CD8-positive, alpha-beta memory T cell (primary cell): ENCODE measurements around the gene EFCAB6. TPM values are rescaled to one million over a fixed set of nuclear protein-coding genes. Genes with fewer than 3 reads are reported as not detected.

Source experiments
- CTCF ChIA-PET: fragments of 350-600 bp; sonication (Branson Sonifier 250); formaldehyde crosslinking; loops from one replicate; lab custom pipeline; 2021; ENCODE audit warnings: antibody characterized with exemption; lab: Charles Lee
- POLR2A ChIA-PET: fragments of 350-600 bp; sonication (Branson Sonifier 250); formaldehyde crosslinking; loops from one replicate; lab custom pipeline; 2021; ENCODE audit warnings: antibody characterized with exemption; lab: Charles Lee
- DNase-seq, 5 donors: peaks; one replicate each; pipeline versions ENCODE4 v3.0.0 to v3.0.0-alpha.2; 2020 to 2022; ENCODE audit warnings: mixed read lengths in 1 of 5
- H3K27ac ChIP-seq: one replicate; pipeline ENCODE4 v1.7.0; 2013; ENCODE audit warnings: low read depth, mild to moderate bottlenecking, low read length, moderate library complexity
- H3K27me3 ChIP-seq: 2 replicates; pipeline ENCODE4 v1.7.0; 2013; ENCODE audit warnings: low read length, mild to moderate bottlenecking; ENCODE audit not compliant: insufficient read depth, poor library complexity, severe bottlenecking
- H3K36me3 ChIP-seq: 2 replicates; pipeline ENCODE4 v1.7.0; 2013; ENCODE audit warnings: mild to moderate bottlenecking, low read length, moderate library complexity; ENCODE audit not compliant: insufficient read depth
- H3K4me1 ChIP-seq: 2 replicates; pipeline ENCODE4 v1.7.0; 2013; ENCODE audit warnings: mild to moderate bottlenecking, low read length, moderate library complexity; ENCODE audit not compliant: insufficient read depth
- H3K4me3 ChIP-seq: 2 replicates; pipeline ENCODE4 v1.7.0; 2013; ENCODE audit warnings: mild to moderate bottlenecking, low read length
- H3K9me3 ChIP-seq: 2 replicates; pipeline ENCODE4 v1.7.0; 2013; ENCODE audit warnings: mild to moderate bottlenecking, low read length
- H3K27ac Mint-ChIP-seq, 8 donors: one replicate each; pipeline ENCODE4 v1.8.0; 2020 to 2021; ENCODE audit warnings: mixed read lengths in 8 of 8, mild to moderate bottlenecking in 6 of 8, inconsistent platforms in 3 of 8, moderate library complexity in 3 of 8
- H3K27me3 Mint-ChIP-seq, 2 donors: one replicate each; pipeline ENCODE4 v1.8.0; 2020 to 2021; ENCODE audit warnings: mixed read lengths in 2 of 2, mild to moderate bottlenecking in 1 of 2, moderate library complexity in 1 of 2
- H3K36me3 Mint-ChIP-seq, 3 donors: one replicate each; pipeline ENCODE4 v1.8.0; 2020 to 2021; ENCODE audit warnings: mixed read lengths in 3 of 3, inconsistent platforms in 1 of 3, mild to moderate bottlenecking in 1 of 3
- H3K4me1 Mint-ChIP-seq, 3 donors: one replicate each; pipeline ENCODE4 v1.8.0; 2020 to 2021; ENCODE audit warnings: mixed read lengths in 3 of 3, inconsistent platforms in 1 of 3, mild to moderate bottlenecking in 1 of 3
- H3K4me3 Mint-ChIP-seq, 7 donors: one replicate each; pipeline ENCODE4 v1.8.0; 2020 to 2021; ENCODE audit warnings: mixed read lengths in 7 of 7, mild to moderate bottlenecking in 6 of 7, moderate library complexity in 4 of 7, inconsistent platforms in 2 of 7
- H3K9me3 Mint-ChIP-seq, 5 donors: one replicate each; pipeline ENCODE4 v1.8.0; 2020 to 2022; ENCODE audit warnings: mixed read lengths in 5 of 5, mild to moderate bottlenecking in 3 of 5, moderate library complexity in 2 of 5, inconsistent platforms in 1 of 5
- polyA plus RNA-seq: library from polyadenylated mRNA; unstranded; fragments of 300-500 nt; fragmentation: Illumina TruSeq; gene quantifications from one replicate; pipeline ENCODE4 v1.2.3, GENCODE V29; 2021
- total RNA-seq, 2 experiments: library from RNA; stranded (reverse); gene quantifications; one replicate each; pipeline ENCODE4 v1.2.3, GENCODE V29; 2021

The EFCAB6 gene
- total and polyA plus RNA-seq, 3 experiments from 2014 or later, result 0.22 to 0.72 (median 0.64) TPM

GRCh38 chr22:43707648-43708047, 104.5 kb downstream of the EFCAB6 start:
- Histone ChIP-seq H3K9me3 (peaks cover 9% of the 10 kb centered on the region), H3K36me3 (no peaks in the 10 kb centered on the region), H3K4me3 (no peak overlapping the region), H3K4me1 (no peaks in the 10 kb centered on the region), H3K27ac (no peak overlapping the region), H3K27me3 (no peaks in the 10 kb centered on the region)
- Mint-ChIP-seq H3K4me3 (no peak overlapping the region), H3K36me3 (peaks cover 0 to 4% (median 3%) of the 10 kb centered on the region in 3 donors), H3K27ac (no peak overlapping the region), H3K4me1 (no peaks in the 10 kb centered on the region), H3K9me3 (peaks cover 16 to 22% (median 19%) of the 10 kb centered on the region in 5 donors), H3K27me3 (peaks cover 17 to 40% of the 10 kb centered on the region in 2 donors)
- POLR2A ChIA-PET, result no interaction called here
- CTCF ChIA-PET, result no interaction called here
- no peak for DNase-seq

GRCh38 chr22:43706571-43707328, 105.4 kb downstream of the EFCAB6 start:
- ChIA-PET POLR2A (no interaction called here), CTCF (no interaction called here)
- Histone ChIP-seq H3K4me3 (no peak overlapping the region), H3K9me3 (peaks cover 9% of the 10 kb centered on the region), H3K4me1 (no peaks in the 10 kb centered on the region), H3K36me3 (no peaks in the 10 kb centered on the region), H3K27ac (no peak overlapping the region), H3K27me3 (no peaks in the 10 kb centered on the region)
- Mint-ChIP-seq H3K27me3 (peaks cover 17 to 40% of the 10 kb centered on the region in 2 donors), H3K9me3 (peaks cover 18 to 24% (median 21%) of the 10 kb centered on the region in 5 donors), H3K36me3 (peaks cover 0 to 4% (median 3%) of the 10 kb centered on the region in 3 donors), H3K4me3 (no peak overlapping the region), H3K4me1 (no peaks in the 10 kb centered on the region), H3K27ac (no peak overlapping the region)
- DNase-seq, result no peak

- H3K4me1 ChIP-seq, result no peaks in the 10 kb centered on the region
- H3K4me3 ChIP-seq, result no peak overlapping the region
- H3K9me3 ChIP-seq, result peaks cover 9% of the 10 kb centered on the region
- Mint-ChIP-seq H3K36me3 (peaks cover 0 to 4% (median 3%) of the 10 kb centered on the region in 3 donors), H3K27ac (no peak overlapping the region), H3K4me1 (no peaks in the 10 kb centered on the region), H3K4me3 (no peak overlapping the region), H3K9me3 (peaks cover 20 to 24% (median 21%) of the 10 kb centered on the region in 5 donors), H3K27me3 (peaks cover 19 to 39% of the 10 kb centered on the region in 2 donors)
- no peak for DNase-seq
- ChIA-PET CTCF (no interaction called here), POLR2A (no interaction called here)
- H3K27me3 ChIP-seq, result no peaks in the 10 kb centered on the region
- H3K36me3 ChIP-seq, result no peaks in the 10 kb centered on the region
- H3K27ac ChIP-seq, result no peak overlapping the region
Measured at GRCh38 chr22:43706151-43706550, 106.0 kb downstream of the EFCAB6 start.

GRCh38 chr22:43704051-43704450, 108.1 kb downstream of the EFCAB6 start:
- Histone ChIP-seq H3K27me3 (no peaks in the 10 kb centered on the region), H3K4me3 (no peak overlapping the region), H3K4me1 (no peaks in the 10 kb centered on the region), H3K27ac (no peak overlapping the region), H3K9me3 (peaks cover 9% of the 10 kb centered on the region), H3K36me3 (no peaks in the 10 kb centered on the region)
- no peak overlapping the region for H3K4me3 Mint-ChIP-seq
- H3K4me1 Mint-ChIP-seq, result no peaks in the 10 kb centered on the region
- no peak for DNase-seq
- POLR2A ChIA-PET, result no interaction called here
- CTCF ChIA-PET, result no interaction called here
- H3K36me3 Mint-ChIP-seq, result peaks cover 0 to 4% (median 3%) of the 10 kb centered on the region in 3 donors
- H3K27me3 Mint-ChIP-seq, result peaks cover 20 to 43% of the 10 kb centered on the region in 2 donors
- H3K27ac Mint-ChIP-seq, result no peak overlapping the region
- H3K9me3 Mint-ChIP-seq, result peaks cover 20 to 30% (median 22%) of the 10 kb centered on the region in 5 donors

GRCh38 chr22:43698403-43698802, 113.7 kb downstream of the EFCAB6 start:
- H3K27ac Mint-ChIP-seq, result no peak overlapping the region
- no peaks in the 10 kb centered on the region for H3K36me3 ChIP-seq
- ChIA-PET POLR2A (no interaction called here), CTCF (no interaction called here)
- no peak overlapping the region for H3K27ac ChIP-seq
- no peaks in the 10 kb centered on the region for H3K4me1 Mint-ChIP-seq
- H3K9me3 ChIP-seq, result peaks cover 3% of the 10 kb centered on the region
- H3K36me3 Mint-ChIP-seq, result no peaks in the 10 kb centered on the region
- no peak for DNase-seq
- H3K27me3 ChIP-seq, result no peaks in the 10 kb centered on the region
- H3K4me3 Mint-ChIP-seq, result no peak overlapping the region
- no peak overlapping the region for H3K4me3 ChIP-seq
- H3K9me3 Mint-ChIP-seq, result peaks cover 5 to 12% (median 9%) of the 10 kb centered on the region in 5 donors
- peaks cover 12 to 20% of the 10 kb centered on the region in 2 donors for H3K27me3 Mint-ChIP-seq
- H3K4me1 ChIP-seq, result no peaks in the 10 kb centered on the region

GRCh38 chr22:43697894-43698293, 114.2 kb downstream of the EFCAB6 start:
- DNase-seq, result no peak
- ChIA-PET CTCF (no interaction called here), POLR2A (no interaction called here)
- Mint-ChIP-seq H3K27ac (no peak overlapping the region), H3K9me3 (peaks cover under 1 to 16% (median 7%) of the 10 kb centered on the region in 5 donors), H3K4me3 (no peak overlapping the region), H3K36me3 (no peaks in the 10 kb centered on the region), H3K4me1 (no peaks in the 10 kb centered on the region), H3K27me3 (peaks cover 10 to 25% of the 10 kb centered on the region in 2 donors)
- H3K36me3 ChIP-seq, result no peaks in the 10 kb centered on the region
- H3K27ac ChIP-seq, result no peak overlapping the region
- no peaks in the 10 kb centered on the region for H3K27me3 ChIP-seq
- H3K9me3 ChIP-seq, result no peaks in the 10 kb centered on the region
- H3K4me1 ChIP-seq, result no peaks in the 10 kb centered on the region
- H3K4me3 ChIP-seq, result no peak overlapping the region

GRCh38 chr22:43693249-43693648, 118.9 kb downstream of the EFCAB6 start:
- H3K9me3 Mint-ChIP-seq, result peaks cover 11 to 17% (median 14%) of the 10 kb centered on the region in 5 donors
- CTCF ChIA-PET, result no interaction called here

GRCh38 chr22:43689356-43689755, 122.7 kb downstream of the EFCAB6 start:
- peaks cover 11 to 17% (median 14%) of the 10 kb centered on the region in 5 donors for H3K9me3 Mint-ChIP-seq
- no peak for DNase-seq
- H3K4me1 Mint-ChIP-seq, result no peaks in the 10 kb centered on the region
- H3K36me3 ChIP-seq, result no peaks in the 10 kb centered on the region
- H3K9me3 ChIP-seq, result no peaks in the 10 kb centered on the region
- ChIA-PET POLR2A (no interaction called here), CTCF (no interaction called here)
- no peak overlapping the region for H3K27ac Mint-ChIP-seq
- peaks cover 9 to 51% of the 10 kb centered on the region in 2 donors for H3K27me3 Mint-ChIP-seq
- no peak overlapping the region for H3K27ac ChIP-seq
- no peak overlapping the region for H3K4me3 ChIP-seq
- H3K36me3 Mint-ChIP-seq, result no peaks in the 10 kb centered on the region
- no peaks in the 10 kb centered on the region for H3K27me3 ChIP-seq
- no peak overlapping the region for H3K4me3 Mint-ChIP-seq
- no peaks in the 10 kb centered on the region for H3K4me1 ChIP-seq

More at GRCh38 chr22:43693249-43693648, 118.9 kb downstream of the EFCAB6 start:
- Histone ChIP-seq H3K36me3 (no peaks in the 10 kb centered on the region), H3K4me1 (no peaks in the 10 kb centered on the region), H3K27me3 (no peaks in the 10 kb centered on the region), H3K4me3 (no peak overlapping the region), H3K9me3 (no peaks in the 10 kb centered on the region), H3K27ac (no peak overlapping the region)
- H3K27ac Mint-ChIP-seq, result no peak overlapping the region
- POLR2A ChIA-PET, result no interaction called here
- peaks cover 8 to 45% of the 10 kb centered on the region in 2 donors for H3K27me3 Mint-ChIP-seq
- DNase-seq, result no peak
- H3K4me3 Mint-ChIP-seq, result no peak overlapping the region
- H3K36me3 Mint-ChIP-seq, result no peaks in the 10 kb centered on the region
- no peaks in the 10 kb centered on the region for H3K4me1 Mint-ChIP-seq
